Measurements from ENCODE around the gene CFAP91.

DNA sequence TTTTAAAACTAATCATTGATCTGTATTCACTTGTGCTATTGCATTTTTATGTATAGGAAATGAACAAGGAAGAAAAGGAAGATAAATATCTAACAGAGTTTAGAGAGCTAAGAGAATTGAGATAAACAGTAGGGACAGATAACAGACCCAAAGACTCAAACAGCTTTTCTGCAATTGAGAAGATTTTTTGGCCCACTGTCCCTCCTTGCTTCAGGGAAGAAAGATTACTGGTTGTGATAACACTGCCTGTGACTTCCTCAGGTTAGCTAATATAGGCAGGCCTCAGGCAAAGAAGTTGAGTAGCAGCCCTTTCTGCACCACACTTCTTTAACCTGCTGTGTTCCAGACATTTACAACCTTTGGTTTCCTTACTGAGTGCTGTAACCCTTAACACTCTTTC is 22.9 kb upstream of the CFAP91 start:
- no peak for TF ChIP-seq TAF1 (IDR thresholded peaks at IDR 0.05; ENCODE audit: low read depth)
- TF ChIP-seq MXI1 (conservative IDR thresholded peaks at IDR 0.05; ENCODE audit: poor library complexity, severe bottlenecking): no peak
- TF ChIP-seq, protein P1, sequence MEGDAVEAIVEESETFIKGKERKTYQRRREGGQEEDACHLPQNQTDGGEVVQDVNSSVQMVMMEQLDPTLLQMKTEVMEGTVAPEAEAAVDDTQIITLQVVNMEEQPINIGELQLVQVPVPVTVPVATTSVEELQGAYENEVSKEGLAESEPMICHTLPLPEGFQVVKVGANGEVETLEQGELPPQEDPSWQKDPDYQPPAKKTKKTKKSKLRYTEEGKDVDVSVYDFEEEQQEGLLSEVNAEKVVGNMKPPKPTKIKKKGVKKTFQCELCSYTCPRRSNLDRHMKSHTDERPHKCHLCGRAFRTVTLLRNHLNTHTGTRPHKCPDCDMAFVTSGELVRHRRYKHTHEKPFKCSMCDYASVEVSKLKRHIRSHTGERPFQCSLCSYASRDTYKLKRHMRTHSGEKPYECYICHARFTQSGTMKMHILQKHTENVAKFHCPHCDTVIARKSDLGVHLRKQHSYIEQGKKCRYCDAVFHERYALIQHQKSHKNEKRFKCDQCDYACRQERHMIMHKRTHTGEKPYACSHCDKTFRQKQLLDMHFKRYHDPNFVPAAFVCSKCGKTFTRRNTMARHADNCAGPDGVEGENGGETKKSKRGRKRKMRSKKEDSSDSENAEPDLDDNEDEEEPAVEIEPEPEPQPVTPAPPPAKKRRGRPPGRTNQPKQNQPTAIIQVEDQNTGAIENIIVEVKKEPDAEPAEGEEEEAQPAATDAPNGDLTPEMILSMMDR (IDR thresholded peaks at IDR 0.05; ENCODE audit: poor library complexity, severe bottlenecking): no peak
- no peak for TF ChIP-seq EZH2 (IDR thresholded peaks at IDR 0.05; ENCODE audit: borderline replicate concordance, insufficient read depth, low read length, poor library complexity, severe bottlenecking)
- TF ChIP-seq, protein P2, sequence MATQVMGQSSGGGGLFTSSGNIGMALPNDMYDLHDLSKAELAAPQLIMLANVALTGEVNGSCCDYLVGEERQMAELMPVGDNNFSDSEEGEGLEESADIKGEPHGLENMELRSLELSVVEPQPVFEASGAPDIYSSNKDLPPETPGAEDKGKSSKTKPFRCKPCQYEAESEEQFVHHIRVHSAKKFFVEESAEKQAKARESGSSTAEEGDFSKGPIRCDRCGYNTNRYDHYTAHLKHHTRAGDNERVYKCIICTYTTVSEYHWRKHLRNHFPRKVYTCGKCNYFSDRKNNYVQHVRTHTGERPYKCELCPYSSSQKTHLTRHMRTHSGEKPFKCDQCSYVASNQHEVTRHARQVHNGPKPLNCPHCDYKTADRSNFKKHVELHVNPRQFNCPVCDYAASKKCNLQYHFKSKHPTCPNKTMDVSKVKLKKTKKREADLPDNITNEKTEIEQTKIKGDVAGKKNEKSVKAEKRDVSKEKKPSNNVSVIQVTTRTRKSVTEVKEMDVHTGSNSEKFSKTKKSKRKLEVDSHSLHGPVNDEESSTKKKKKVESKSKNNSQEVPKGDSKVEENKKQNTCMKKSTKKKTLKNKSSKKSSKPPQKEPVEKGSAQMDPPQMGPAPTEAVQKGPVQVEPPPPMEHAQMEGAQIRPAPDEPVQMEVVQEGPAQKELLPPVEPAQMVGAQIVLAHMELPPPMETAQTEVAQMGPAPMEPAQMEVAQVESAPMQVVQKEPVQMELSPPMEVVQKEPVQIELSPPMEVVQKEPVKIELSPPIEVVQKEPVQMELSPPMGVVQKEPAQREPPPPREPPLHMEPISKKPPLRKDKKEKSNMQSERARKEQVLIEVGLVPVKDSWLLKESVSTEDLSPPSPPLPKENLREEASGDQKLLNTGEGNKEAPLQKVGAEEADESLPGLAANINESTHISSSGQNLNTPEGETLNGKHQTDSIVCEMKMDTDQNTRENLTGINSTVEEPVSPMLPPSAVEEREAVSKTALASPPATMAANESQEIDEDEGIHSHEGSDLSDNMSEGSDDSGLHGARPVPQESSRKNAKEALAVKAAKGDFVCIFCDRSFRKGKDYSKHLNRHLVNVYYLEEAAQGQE (IDR thresholded peaks at IDR 0.05; ENCODE audit: borderline replicate concordance): no peak
- TF ChIP-seq SMC3 (conservative IDR thresholded peaks at IDR 0.05; ENCODE audit: poor library complexity): no peak
- TF ChIP-seq RAD21 (conservative IDR thresholded peaks at IDR 0.05): no peak
- TF ChIP-seq EP300 (conservative IDR thresholded peaks at IDR 0.05; ENCODE audit: poor library complexity, severe bottlenecking): no peak
